Endothelial cell of umbilical vein (primary cell): ENCODE data around the gene STARD4. TPM values are rescaled to one million over a fixed set of nuclear protein-coding genes. Genes with fewer than 3 reads are reported as not detected.

Experiments used
- BruUV-seq: library from RNA; stranded (reverse); fragments of 400-500 nt; replicated peaks from 2 replicates; lab custom pipeline; 2021; lab: Mats Ljungman, UMichigan
- CTCF ChIA-PET: fragments of 300-600, 350-600 bp; sonication (Branson Sonifier 250); formaldehyde crosslinking; loops from one replicate; lab custom pipeline; 2021; ENCODE audit warnings: antibody characterized with exemption, inconsistent platforms; lab: Charles Lee
- POLR2A ChIA-PET: fragments of 300-600, 350-600 bp; sonication (Branson Sonifier 250); formaldehyde crosslinking; loops from one replicate; lab custom pipeline; 2021; ENCODE audit warnings: antibody characterized with exemption, inconsistent platforms; lab: Charles Lee
- DNase-seq: peaks from one replicate; pipeline ENCODE4 v3.0.0-alpha.2; 2011; ENCODE audit warnings: low read depth, low spot score
- FAIRE-seq: peaks from 2 replicates; lab custom pipeline; 2011; peaks lifted over from hg19 to GRCh38; lab: Jason Lieb, UNC
- H2AFZ ChIP-seq: 2 replicates; pipeline ENCODE4 v1.6.0; 2012; ENCODE audit warnings: low read depth, low read length, control low read depth, inconsistent platforms
- H3K27ac ChIP-seq: 2 replicates; pipeline ENCODE4 v1.5.1; 2011; ENCODE audit warnings: low read depth, mild to moderate bottlenecking, control low read depth, low read length, moderate library complexity; ENCODE audit not compliant: insufficient read depth
- H3K27me3 ChIP-seq, 2 experiments: 2 replicates each; pipeline versions ENCODE4 v1.6.0 to v1.6.1; 2011; ENCODE audit warnings: low read length in 2 of 2, mixed read lengths in 1 of 2; ENCODE audit not compliant: control insufficient read depth in 2 of 2, insufficient read depth in 2 of 2
- H3K36me3 ChIP-seq, 2 experiments: 2 replicates in 1 of 2; 3 replicates in 1 of 2; pipeline ENCODE4 v1.5.1; 2011; ENCODE audit warnings: low read length in 2 of 2, mild to moderate bottlenecking in 1 of 2, moderate library complexity in 1 of 2; ENCODE audit not compliant: control insufficient read depth in 2 of 2, insufficient read depth in 2 of 2; ENCODE audit errors: extremely low read depth in 1 of 2
- H3K4me1 ChIP-seq: 3 replicates; pipeline ENCODE4 v1.5.1; 2011; ENCODE audit warnings: mild to moderate bottlenecking, low read length; ENCODE audit not compliant: control insufficient read depth, insufficient read depth; ENCODE audit errors: extremely low read depth
- H3K4me2 ChIP-seq: 2 replicates; pipeline ENCODE4 v1.6.1; 2011; ENCODE audit warnings: low read length, control low read depth, mixed read lengths; ENCODE audit not compliant: insufficient read depth
- H3K4me3 ChIP-seq, 3 experiments: fragments of 200-600 bp in 1 of 3; sonication (generic), shearing (Covaris generic) in 1 of 3; replicated peaks in 1 of 3; 2 replicates each; pipeline ENCODE4 v1.5.1; 2011 to 2016; ENCODE audit warnings: control low read depth in 3 of 3, low read length in 3 of 3, mild to moderate bottlenecking in 2 of 3, inconsistent platforms in 1 of 3, low read depth in 1 of 3, moderate library complexity in 1 of 3; ENCODE audit not compliant: insufficient read depth in 1 of 3
- H3K79me2 ChIP-seq: 2 replicates; pipeline ENCODE4 v1.6.0; 2012; ENCODE audit warnings: low read length, inconsistent platforms; ENCODE audit not compliant: control insufficient read depth, insufficient read depth
- H3K9ac ChIP-seq: replicated peaks from 2 replicates; pipeline ENCODE3; 2011; ENCODE audit warnings: low read length, control low read depth; ENCODE audit not compliant: insufficient read depth; ENCODE audit errors: extremely low read depth
- H3K9me1 ChIP-seq: replicated peaks from 3 replicates; pipeline ENCODE4 v1.6.0; 2011; ENCODE audit warnings: mild to moderate bottlenecking, low read length; ENCODE audit not compliant: control insufficient read depth, insufficient read depth; ENCODE audit errors: extremely low read depth
- H3K9me3 ChIP-seq: replicated peaks from 2 replicates; pipeline ENCODE4 v1.5.1; 2012; ENCODE audit warnings: low read length, inconsistent platforms; ENCODE audit not compliant: control insufficient read depth, insufficient read depth
- H4K20me1 ChIP-seq: replicated peaks from 2 replicates; pipeline ENCODE3; 2011; ENCODE audit warnings: mild to moderate bottlenecking, low read length; ENCODE audit not compliant: control insufficient read depth, insufficient read depth; ENCODE audit errors: extremely low read depth
- EZH2 ChIP-seq: IDR thresholded peaks from 2 replicates; pipeline ENCODE4 v1.6.1; 2012; ENCODE audit warnings: borderline replicate concordance, low read depth, mild to moderate bottlenecking, moderate library complexity, low read length, inconsistent platforms; ENCODE audit not compliant: severe bottlenecking
- FOS ChIP-seq: IDR thresholded peaks from 2 replicates; pipeline ENCODE4 v1.6.1; 2011; ENCODE audit warnings: mild to moderate bottlenecking, low read length, moderate library complexity, borderline replicate concordance; ENCODE audit not compliant: insufficient read depth
- GATA2 ChIP-seq: IDR thresholded peaks from 2 replicates; pipeline ENCODE4 v1.7.0; 2011; ENCODE audit warnings: low read depth, mild to moderate bottlenecking, moderate library complexity, mixed read lengths, low read length; ENCODE audit not compliant: insufficient read length, insufficient read depth
- JUN ChIP-seq: IDR thresholded peaks from 2 replicates; pipeline ENCODE4 v1.6.1; 2011; ENCODE audit warnings: borderline replicate concordance, low read depth; ENCODE audit not compliant: insufficient read length, insufficient read depth
- MAX ChIP-seq: IDR thresholded peaks from 2 replicates; pipeline ENCODE4 v1.6.1; 2011; ENCODE audit not compliant: insufficient read depth, insufficient read length
- MYC ChIP-seq: IDR thresholded peaks from one replicate; pipeline ENCODE4 v1.6.1; 2011; ENCODE audit warnings: mild to moderate bottlenecking, low read depth, low read length
- POLR2A ChIP-seq: IDR thresholded peaks from 2 replicates; pipeline ENCODE4 v1.6.1; 2012; ENCODE audit warnings: low read depth, mild to moderate bottlenecking, control low read depth, low read length
- POLR2AphosphoS5 ChIP-seq: IDR thresholded peaks from 2 replicates; pipeline ENCODE4 v1.6.1; 2012; ENCODE audit warnings: low read depth, mild to moderate bottlenecking, control low read depth, low read length, moderate library complexity; ENCODE audit not compliant: insufficient read depth
- dilution Hi-C: fragments of 300-500 bp; cut with MboI; formaldehyde crosslinking; loops from one replicate; pipeline ENCODE4 v1.15.0; 2019; ENCODE audit warnings: low sequenced_read_pairs; ENCODE audit not compliant: extremely low pct_ligation_motif_present
- intact Hi-C: fragments of 100-400 bp; cut with micrococcal nuclease; formaldehyde crosslinking; loops from one replicate; pipeline ENCODE4 v1.10.0; 2022
- polyA plus RNA-seq, 4 experiments: library from polyadenylated mRNA; depleted of rRNA in 3 of 4; stranded (reverse) in 3 of 4; unstranded in 1 of 4; fragments of >200 nt; gene quantifications; 2 replicates each; pipeline versions ENCODE4 v1.2.1 to v1.2.3, GENCODE V29; 2011 to 2012; ENCODE audit warnings: missing spikeins in 1 of 4
- total RNA-seq: library from RNA; stranded (reverse); gene quantifications from 2 replicates; pipeline ENCODE4 v1.2.3, GENCODE V29; 2021
- TF ChIP-seq, protein P1 (sequence below), 2 donors: IDR thresholded peaks; 1 replicate in 1 of 2; 2 replicates in 1 of 2; pipeline ENCODE4 v1.5.1; 2011; ENCODE audit warnings: low read length in 2 of 2, mild to moderate bottlenecking in 2 of 2, moderate library complexity in 2 of 2, control low read depth in 1 of 2, inconsistent platforms in 1 of 2, low read depth in 1 of 2; ENCODE audit not compliant: insufficient read depth in 1 of 2; ENCODE audit errors: extremely low read depth in 1 of 2

STARD4 gene
- total and polyA plus RNA-seq, 2 donors (not counting 3 experiments of a cell fraction or from before 2014, with no cell fraction given) = 33.6 to 77.1 TPM

GRCh38 chr5:111469903-111470302 is 42.4 kb downstream of the STARD4 start:
- H4K20me1 ChIP-seq = no peaks in the 10 kb centered on the region
- BruUV-seq = no TSS peak
- H3K4me2 ChIP-seq = no peak overlapping the region
- no peaks in the 10 kb centered on the region for H3K79me2 ChIP-seq
- no peaks in the 10 kb centered on the region for H3K9me3 ChIP-seq
- H3K4me1 ChIP-seq = no peaks in the 10 kb centered on the region
- no peak for TF ChIP-seq POLR2A
- no peak for TF ChIP-seq FOS
- TF ChIP-seq EZH2 = no peak
- TF ChIP-seq JUN = no peak
- TF ChIP-seq, protein P1, sequence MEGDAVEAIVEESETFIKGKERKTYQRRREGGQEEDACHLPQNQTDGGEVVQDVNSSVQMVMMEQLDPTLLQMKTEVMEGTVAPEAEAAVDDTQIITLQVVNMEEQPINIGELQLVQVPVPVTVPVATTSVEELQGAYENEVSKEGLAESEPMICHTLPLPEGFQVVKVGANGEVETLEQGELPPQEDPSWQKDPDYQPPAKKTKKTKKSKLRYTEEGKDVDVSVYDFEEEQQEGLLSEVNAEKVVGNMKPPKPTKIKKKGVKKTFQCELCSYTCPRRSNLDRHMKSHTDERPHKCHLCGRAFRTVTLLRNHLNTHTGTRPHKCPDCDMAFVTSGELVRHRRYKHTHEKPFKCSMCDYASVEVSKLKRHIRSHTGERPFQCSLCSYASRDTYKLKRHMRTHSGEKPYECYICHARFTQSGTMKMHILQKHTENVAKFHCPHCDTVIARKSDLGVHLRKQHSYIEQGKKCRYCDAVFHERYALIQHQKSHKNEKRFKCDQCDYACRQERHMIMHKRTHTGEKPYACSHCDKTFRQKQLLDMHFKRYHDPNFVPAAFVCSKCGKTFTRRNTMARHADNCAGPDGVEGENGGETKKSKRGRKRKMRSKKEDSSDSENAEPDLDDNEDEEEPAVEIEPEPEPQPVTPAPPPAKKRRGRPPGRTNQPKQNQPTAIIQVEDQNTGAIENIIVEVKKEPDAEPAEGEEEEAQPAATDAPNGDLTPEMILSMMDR (IDR thresholded peaks at IDR 0.05; ENCODE audit: extremely low read depth in 1 of 2, insufficient read depth in 1 of 2, low read depth in 1 of 2, low read length in 2 of 2) = no peak
- TF ChIP-seq MAX = no peak
- no peak for TF ChIP-seq GATA2
- no peak for TF ChIP-seq MYC
- TF ChIP-seq POLR2AphosphoS5 = no peak
- ChIA-PET POLR2A (no interaction called here), CTCF (no interaction called here)
- H3K4me3 ChIP-seq = no peak overlapping the region
- H3K9me1 ChIP-seq = no peaks in the 10 kb centered on the region
- dilution Hi-C loops (no loop called here), intact Hi-C loops (no loop called here)
- DNase-seq (no peak), FAIRE-seq (no peak)
- no peak overlapping the region for H3K9ac ChIP-seq
- no peaks in the 10 kb centered on the region for H3K36me3 ChIP-seq
- no peaks in the 10 kb centered on the region for H3K27me3 ChIP-seq
- H3K27ac ChIP-seq = no peak overlapping the region
- no peak overlapping the region for H2AFZ ChIP-seq
